ENCODE measurements around the gene MYOM1.
"Not testable (repeated sequence)": the region's sequence is repeated elsewhere in the genome, so short reads cannot be mapped to it uniquely, and the experiment has no call there.

The MYOM1 gene

DNA sequence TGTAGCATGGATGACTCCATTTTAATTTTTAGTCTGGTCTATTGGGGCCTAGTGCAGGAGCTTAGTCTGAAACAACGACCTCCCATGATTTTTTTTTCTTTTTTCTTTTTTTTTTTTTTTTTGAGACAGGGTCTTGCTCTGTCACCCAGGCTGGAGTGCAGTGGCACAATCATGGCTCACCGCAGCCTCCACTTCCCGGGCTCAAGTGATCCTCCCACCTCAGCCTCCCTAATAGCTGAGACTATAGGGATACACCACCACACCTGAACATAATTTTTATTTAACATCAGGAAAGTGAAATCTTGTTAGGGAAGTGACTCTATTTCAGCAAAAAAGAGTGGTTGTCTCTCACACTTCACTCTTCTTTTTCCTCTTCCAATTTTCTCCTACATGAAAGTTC, 191.7 kb downstream of the MYOM1 start:
- not testable (repeated sequence) for DNase-seq (ENCODE audit: low spot score)

DNA sequence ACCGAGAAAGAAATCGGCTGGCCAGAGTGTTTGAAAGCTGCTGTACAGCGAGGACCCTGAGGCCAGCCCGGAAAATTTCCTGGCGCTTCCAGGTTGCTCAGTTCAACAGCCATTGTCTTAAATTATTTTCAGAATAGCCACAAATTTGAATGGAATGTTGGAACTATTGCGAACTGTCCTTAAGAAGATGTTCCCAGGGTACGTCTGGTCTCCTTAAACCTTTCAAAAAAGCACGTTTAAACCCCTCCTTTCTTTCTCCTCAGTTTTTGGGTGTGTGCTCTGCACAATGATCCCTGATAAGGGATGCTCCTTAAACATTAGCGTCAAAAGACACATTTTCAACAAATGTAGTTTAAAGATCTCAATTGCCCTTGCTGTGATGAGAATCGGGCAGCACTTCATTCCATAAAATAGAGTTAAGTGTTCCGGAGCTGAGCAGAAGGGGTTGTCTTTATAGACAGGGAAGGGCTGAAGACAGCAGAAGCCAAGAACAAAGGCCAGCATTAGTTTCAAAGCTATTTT, 192.3 kb downstream of the MYOM1 start:
- DNase-seq (ENCODE audit: low spot score) = no peak

DNA sequence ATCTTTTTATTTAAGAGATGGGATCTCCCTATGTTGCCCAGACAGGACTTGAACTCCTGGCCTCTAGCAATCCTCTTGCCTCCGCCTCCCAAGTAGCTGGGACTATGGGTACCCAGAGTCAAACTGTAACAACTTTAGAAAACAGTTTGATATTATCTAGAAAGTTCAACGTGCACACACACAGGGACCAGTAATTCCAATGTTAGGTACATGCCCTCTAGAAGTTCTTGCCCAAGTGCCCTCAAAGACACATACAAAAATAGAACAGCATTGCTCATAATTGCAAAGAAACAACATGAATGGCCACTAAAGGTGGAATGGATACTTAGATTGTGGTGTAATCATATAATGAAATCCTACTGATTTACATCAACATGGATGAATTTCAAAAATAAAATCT, 194.2 kb downstream of the MYOM1 start:
- DNase-seq (ENCODE audit: low spot score) = no peak

DNA sequence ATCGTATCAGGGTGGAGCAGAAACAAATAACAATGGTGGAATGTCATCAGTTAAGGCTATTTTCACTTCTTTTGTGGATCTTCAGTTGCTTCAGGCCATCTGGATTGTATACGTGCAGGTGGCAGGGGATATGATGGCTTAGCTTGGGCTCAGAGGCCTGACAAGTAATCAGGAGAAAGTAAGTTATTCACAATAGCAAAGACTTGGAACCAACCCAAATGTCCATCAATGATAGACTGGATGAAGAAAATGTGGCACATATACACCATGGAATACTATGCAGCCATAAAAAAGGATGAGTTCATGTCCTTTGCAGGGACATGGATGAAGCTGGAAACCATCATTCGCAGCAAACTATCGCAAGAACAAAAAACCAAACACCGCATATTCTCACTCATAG, 196.2 kb downstream of the MYOM1 start:
- DNase-seq (ENCODE audit: low spot score) = not testable (repeated sequence)

Measured in putamen (tissue), 1 donor.